ENCODE data around the gene PAK2. TPM values are rescaled to one million over a fixed set of nuclear protein-coding genes. Genes with fewer than 3 reads are reported as not detected.
"Not testable (repeated sequence)": the region's sequence is repeated elsewhere in the genome, so short reads cannot be mapped to it uniquely, and the experiment has no call there.

PAK2 gene
- total RNA-seq, 2 experiments from 2014 or later: 79.4 to 81.2 TPM

DNA sequence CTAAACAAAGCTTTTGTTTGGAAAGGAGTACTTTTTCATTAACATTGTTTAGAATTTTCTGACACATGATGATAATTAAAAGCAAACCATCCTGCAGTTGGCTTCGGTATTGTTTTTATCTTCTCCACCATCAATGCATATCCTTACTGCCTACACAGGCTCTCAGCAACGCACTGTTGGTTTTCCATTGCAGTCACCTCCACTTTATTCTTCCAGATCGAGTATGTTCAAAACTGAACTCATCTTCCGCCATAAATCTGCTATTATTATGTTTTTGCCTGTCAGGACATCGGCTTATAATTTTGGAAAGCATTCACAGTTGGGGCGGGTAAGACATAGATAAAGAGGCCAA is 127.5 kb downstream of the PAK2 start:
- H3K4me1 Mint-ChIP-seq (ENCODE audit: low read depth): peaks cover 23% of the 10 kb centered on the region
- POLR2A ChIA-PET: interaction anchor here (0.9 to 1.5 kb wide), 5 partner anchors 9 to 75 kb away, joined by 3 to 9 read pairs (median 3); partner anchors contain the start of gene NCBP2
- ATAC-seq (no peak), DNase-seq (no peak)
- no peak for TF ChIP-seq CTCF (IDR thresholded peaks at IDR 0.05)
- intact Hi-C loops (cut with micrococcal nuclease): no loop called here
- H3K27ac Mint-ChIP-seq: peak overlapping the region; percentile 93
- peak overlapping the region; percentile 90 for H3K4me3 Mint-ChIP-seq
- peaks cover 2% of the 10 kb centered on the region for H3K36me3 Mint-ChIP-seq (ENCODE audit: low read depth)
- peaks cover 4% of the 10 kb centered on the region for H3K9me3 Mint-ChIP-seq
- CTCF ChIA-PET: interaction anchor here (1.5 to 2.2 kb wide), 3 partner anchors 29 to 102 kb away, joined by 5 to 12 read pairs (median 9); partner anchors contain the start of gene NCBP2
- no peaks in the 10 kb centered on the region for H3K27me3 Mint-ChIP-seq

DNA sequence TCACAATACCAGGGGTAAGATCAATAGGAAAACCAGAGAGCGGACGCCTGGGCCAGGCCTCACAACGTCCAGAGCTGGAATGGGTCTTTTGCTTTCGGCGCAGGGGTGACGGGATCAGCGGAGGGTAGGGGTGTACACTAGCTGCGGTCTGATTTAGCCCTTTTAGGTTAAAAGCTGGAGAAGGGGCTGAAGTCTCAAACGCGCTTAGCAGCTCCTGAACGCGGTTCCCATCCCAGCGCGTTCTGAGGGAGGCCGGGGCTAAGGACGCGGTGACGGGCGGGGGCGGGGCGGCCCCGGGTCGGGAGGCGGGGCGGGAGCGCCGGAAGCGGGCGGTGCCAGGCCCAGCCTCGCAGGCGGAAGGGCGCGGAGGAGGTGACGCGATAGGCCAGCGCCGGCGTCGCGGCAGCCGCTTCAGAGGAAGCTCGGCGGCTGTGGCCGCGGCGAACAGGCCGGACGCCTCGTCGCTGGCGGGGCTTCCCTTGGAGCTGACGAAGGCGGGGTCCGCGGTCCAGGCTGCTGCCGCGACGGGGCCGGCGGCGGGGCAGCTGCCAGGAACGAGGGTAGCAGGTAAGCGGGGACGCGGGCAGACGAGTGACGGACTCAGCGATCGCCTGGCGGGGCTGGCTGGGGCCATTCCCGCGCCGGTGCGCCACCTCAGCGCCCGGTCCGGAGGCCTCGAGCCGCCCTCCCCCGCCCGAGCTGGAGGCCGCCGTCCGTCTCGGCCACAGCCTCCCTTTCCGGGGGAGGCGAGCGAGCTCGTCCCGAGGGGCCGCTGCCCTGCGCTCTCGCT is 128.0 kb downstream of the PAK2 start, which contains the start of gene SENP5:
Gene SENP5 (plus strand): TSS at position 414 of the 790 bp plus-strand sequence. CDS start 17,262 bp downstream, outside the sequence.
- Mint-ChIP-seq H3K4me3 (peak within 1 kb of the TSS; percentile 90), H3K9me3 (peaks cover 4% of the 10 kb centered on the region), H3K36me3 (ENCODE audit: low read depth) (peaks cover 2% of the 10 kb centered on the region), H3K27me3 (no peaks in the 10 kb centered on the region), H3K4me1 (ENCODE audit: low read depth) (peaks cover 25% of the 10 kb centered on the region), H3K27ac (peak within 1 kb of the TSS; percentile 93)
- intact Hi-C loops (cut with micrococcal nuclease): no loop called here
- POLR2A ChIA-PET: interaction anchor here (0.5 to 1.5 kb wide), 8 partner anchors 8 to 130 kb away, joined by 3 to 9 read pairs (median 3); partner anchors contain the start of gene NCBP2
- TF ChIP-seq CTCF (IDR thresholded peaks at IDR 0.05): no peak
- DNase-seq (peak; percentile 92), ATAC-seq (peak; percentile 96)
- CTCF ChIA-PET: interaction anchor here (0.9 to 2.2 kb wide), 5 partner anchors 19 to 258 kb away, joined by 3 to 12 read pairs (median 5); partner anchors contain the start of gene NCBP2

- peaks cover 26% of the 10 kb centered on the region for H3K4me1 Mint-ChIP-seq (ENCODE audit: low read depth)
Observed at GRCh38 chr3:196868297-196868661, 128.6 kb downstream of the PAK2 start.

DNA sequence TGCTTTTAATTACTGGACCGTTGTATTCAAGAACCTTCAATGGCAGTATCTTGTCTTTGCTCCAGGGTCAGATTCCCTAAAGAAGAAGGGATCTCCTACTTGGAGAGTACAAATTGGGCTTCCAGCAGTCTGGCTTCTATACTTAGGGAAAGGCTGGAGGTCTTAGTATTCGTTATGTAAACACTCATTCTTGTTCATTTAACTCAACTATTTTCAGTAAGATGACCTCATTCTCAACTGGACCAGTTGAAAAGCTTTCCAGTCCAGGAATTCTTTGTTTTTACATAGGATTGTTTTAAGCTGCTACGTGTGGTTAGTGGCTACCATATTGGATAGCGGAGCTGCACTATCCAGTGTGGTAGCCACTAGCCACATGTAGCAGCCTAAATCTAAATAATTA is 132.7 kb downstream of the PAK2 start:
- Mint-ChIP-seq H3K36me3 (ENCODE audit: low read depth) (peaks cover 2% of the 10 kb centered on the region), H3K9me3 (no peaks in the 10 kb centered on the region), H3K27ac (no peak overlapping the region), H3K4me3 (no peak overlapping the region), H3K27me3 (no peaks in the 10 kb centered on the region), H3K4me1 (ENCODE audit: low read depth) (peaks cover 38% of the 10 kb centered on the region)
- DNase-seq: no peak
- no peak for TF ChIP-seq CTCF (IDR thresholded peaks at IDR 0.05)
- intact Hi-C loops (cut with micrococcal nuclease): no loop called here
- ChIA-PET POLR2A (interaction anchor here (0.6 kb wide), 1 partner anchor 22 kb away, joined by 5 read pairs; no protein-coding TSS in a partner anchor), CTCF (interaction anchor here (0.9 kb wide), 1 partner anchor 98 kb away, joined by 3 read pairs; no protein-coding TSS in a partner anchor)
- no peak for ATAC-seq

More at GRCh38 chr3:196868297-196868661, 128.6 kb downstream of the PAK2 start:
- ChIA-PET POLR2A (interaction anchor here (0.5 to 1.5 kb wide), 7 partner anchors 8 to 130 kb away, joined by 3 to 9 read pairs (median 3); partner anchors contain the start of gene NCBP2), CTCF (interaction anchor here (0.9 to 2.2 kb wide), 6 partner anchors 18 to 731 kb away, joined by 3 to 12 read pairs (median 4); partner anchors contain the start of gene NCBP2)
- Mint-ChIP-seq H3K9me3 (no peaks in the 10 kb centered on the region), H3K36me3 (ENCODE audit: low read depth) (peaks cover 2% of the 10 kb centered on the region), H3K4me3 (peak overlapping the region; percentile 90), H3K27me3 (no peaks in the 10 kb centered on the region), H3K27ac (peak overlapping the region; percentile 90)
- intact Hi-C loops (cut with micrococcal nuclease): no loop called here
- DNase-seq (peak; percentile 32), ATAC-seq (peak; percentile 5)
- TF ChIP-seq CTCF (IDR thresholded peaks at IDR 0.05): no peak

DNA sequence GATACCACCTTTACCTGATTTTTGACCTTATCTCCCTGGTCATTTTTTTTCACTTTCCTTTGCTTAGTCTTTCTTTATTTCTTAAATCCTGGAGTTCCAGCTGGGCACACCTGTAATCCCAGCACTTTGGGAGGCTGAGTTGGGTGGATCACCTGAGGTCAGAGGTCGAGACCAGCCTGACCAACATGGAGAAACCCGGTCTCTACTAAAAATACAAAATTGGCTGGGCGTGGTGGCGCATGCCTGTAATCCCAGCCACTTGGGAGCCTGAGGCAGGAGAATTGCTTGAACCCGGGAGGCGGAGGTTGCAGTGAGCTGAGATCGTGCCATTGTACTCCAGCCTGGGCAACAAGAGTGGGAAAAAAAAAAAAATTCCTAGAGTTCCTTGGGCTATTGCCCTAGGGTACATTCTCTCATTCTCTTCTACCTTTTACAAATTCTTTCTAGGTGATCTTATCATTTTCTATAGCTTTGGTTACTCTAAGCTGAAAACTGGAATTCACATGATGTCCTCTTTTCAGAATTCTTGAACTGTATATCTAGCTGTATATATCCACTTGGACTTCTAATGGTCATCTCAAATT is 134.9 kb downstream of the PAK2 start:
- H3K27me3 Mint-ChIP-seq; H3K4me3 Mint-ChIP-seq; H3K9me3 Mint-ChIP-seq; H3K36me3 Mint-ChIP-seq (ENCODE audit: low read depth); H3K27ac Mint-ChIP-seq; DNase-seq; ATAC-seq; intact Hi-C loops (cut with micrococcal nuclease): not testable (repeated sequence)
- CTCF ChIA-PET: interaction anchor here (0.6 to 1.7 kb wide), 3 partner anchors 37 to 283 kb away, joined by 3 to 8 read pairs (median 4); no protein-coding TSS in a partner anchor
- POLR2A ChIA-PET: interaction anchor here (0.7 to 1.1 kb wide), 3 partner anchors 11 to 917 kb away, joined by 3 read pairs; partner anchors contain the start of gene LRCH3
- H3K4me1 Mint-ChIP-seq (ENCODE audit: low read depth): peaks cover 51% of the 10 kb centered on the region

Measured in activated CD8-positive, alpha-beta T cell treated with anti-CD3 and anti-CD28 coated beads for 36 hours (primary cell).